Upper lobe of left lung (tissue), 4 donors: ENCODE data around the gene UBASH3A.

ENCODE experiments used
- EP300 ChIP-seq, 4 donors: sonication (generic); formaldehyde crosslinking; IDR thresholded peaks; one replicate each; pipeline ENCODE4 v1.5.1; 2017; ENCODE audit warnings: antibody characterized with exemption in 4 of 4, control low read depth in 2 of 4
- POLR2A ChIP-seq, 4 donors: fragments of 450-650 bp; IDR thresholded peaks; one replicate each; pipeline ENCODE4 v1.5.1; 2016 to 2017; ENCODE audit warnings: antibody characterized with exemption in 4 of 4, mild to moderate bottlenecking in 2 of 4
- TF ChIP-seq, protein P1 (sequence below), 6 experiments: fragments of 450-650 bp in 4 of 6; fragments of 200-600 bp in 2 of 6; sonication (generic) in 2 of 6; IDR thresholded peaks; one replicate each; pipeline ENCODE4 v1.5.1; 2016 to 2019; ENCODE audit warnings: antibody characterized with exemption in 6 of 6

DNA sequence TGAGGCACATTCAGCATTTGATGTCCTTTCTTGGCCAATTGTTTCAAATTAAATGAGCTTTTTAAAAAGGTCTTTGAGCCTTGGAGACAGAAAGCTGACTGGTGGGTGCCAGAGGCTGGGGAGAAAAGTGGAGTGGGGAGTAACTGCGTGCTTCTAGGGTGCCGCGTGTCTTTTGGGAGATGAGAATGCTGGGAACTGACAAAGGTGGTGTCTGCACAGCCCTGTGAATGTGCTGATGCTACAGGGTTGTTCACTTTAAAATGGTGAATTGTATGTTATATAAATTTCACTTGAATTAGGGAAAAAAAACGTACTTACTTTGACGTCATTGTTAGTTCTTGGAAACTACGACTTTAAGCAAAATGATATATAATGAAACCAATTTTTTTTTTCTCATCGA lies 29.2 kb upstream of the UBASH3A start:
- TF ChIP-seq EP300 (IDR thresholded peaks at IDR 0.05), result no peak
- TF ChIP-seq, protein P1, sequence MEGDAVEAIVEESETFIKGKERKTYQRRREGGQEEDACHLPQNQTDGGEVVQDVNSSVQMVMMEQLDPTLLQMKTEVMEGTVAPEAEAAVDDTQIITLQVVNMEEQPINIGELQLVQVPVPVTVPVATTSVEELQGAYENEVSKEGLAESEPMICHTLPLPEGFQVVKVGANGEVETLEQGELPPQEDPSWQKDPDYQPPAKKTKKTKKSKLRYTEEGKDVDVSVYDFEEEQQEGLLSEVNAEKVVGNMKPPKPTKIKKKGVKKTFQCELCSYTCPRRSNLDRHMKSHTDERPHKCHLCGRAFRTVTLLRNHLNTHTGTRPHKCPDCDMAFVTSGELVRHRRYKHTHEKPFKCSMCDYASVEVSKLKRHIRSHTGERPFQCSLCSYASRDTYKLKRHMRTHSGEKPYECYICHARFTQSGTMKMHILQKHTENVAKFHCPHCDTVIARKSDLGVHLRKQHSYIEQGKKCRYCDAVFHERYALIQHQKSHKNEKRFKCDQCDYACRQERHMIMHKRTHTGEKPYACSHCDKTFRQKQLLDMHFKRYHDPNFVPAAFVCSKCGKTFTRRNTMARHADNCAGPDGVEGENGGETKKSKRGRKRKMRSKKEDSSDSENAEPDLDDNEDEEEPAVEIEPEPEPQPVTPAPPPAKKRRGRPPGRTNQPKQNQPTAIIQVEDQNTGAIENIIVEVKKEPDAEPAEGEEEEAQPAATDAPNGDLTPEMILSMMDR (IDR thresholded peaks at IDR 0.05), result no peak
- no peak for TF ChIP-seq POLR2A (IDR thresholded peaks at IDR 0.05)
